ENCODE measurements around the gene FRMD4A. TPM values are rescaled to one million over a fixed set of nuclear protein-coding genes. Genes with fewer than 3 reads are reported as not detected.
"Not testable (repeated sequence)": the region's sequence is repeated elsewhere in the genome, so short reads cannot be mapped to it uniquely, and the experiment has no call there.

The FRMD4A gene
- total and polyA plus RNA-seq, 3 donors from 2014 or later, result 15.0 to 20.8 (median 18.7) TPM

- no peaks in the 10 kb centered on the region for H3K9me3 ChIP-seq
- no peak for TF ChIP-seq CTCF (IDR thresholded peaks at IDR 0.05)
Measured at GRCh38 chr10:13837966-13838365, 492.8 kb downstream of the FRMD4A start.

GRCh38 chr10:13834581-13835286 is 496.0 kb downstream of the FRMD4A start:
- Histone ChIP-seq H3K27ac (no peak overlapping the region), H3K36me3 (ENCODE audit: low read depth, missing control alignments) (no peaks in the 10 kb centered on the region), H3K9me3 (no peaks in the 10 kb centered on the region), H3K4me1 (peaks cover 7% of the 10 kb centered on the region), H3K4me3 (no peak overlapping the region), H3K27me3 (no peaks in the 10 kb centered on the region)
- TF ChIP-seq CTCF (IDR thresholded peaks at IDR 0.05) (no peak), POLR2A (IDR thresholded peaks at IDR 0.05) (no peak)
- DNase-seq, result peak; percentile 30
- intact Hi-C loops (cut with DNase I; ENCODE audit: low total_unique reads), result no loop called here
- WGBS, 2 donors, result 68 to 72% methylated on average over 16 of the region's 16 CpGs

More at GRCh38 chr10:13837966-13838365, 492.8 kb downstream of the FRMD4A start:
- H3K27me3 ChIP-seq, result no peaks in the 10 kb centered on the region
- intact Hi-C loops (cut with DNase I; ENCODE audit: low total_unique reads), result no loop called here
- H3K4me1 ChIP-seq, result peaks cover 7% of the 10 kb centered on the region
- 77 to 85% methylated on average over 3 of the region's 3 CpGs for WGBS, 2 donors
- H3K27ac ChIP-seq, result no peak overlapping the region
- no peak for DNase-seq
- no peaks in the 10 kb centered on the region for H3K36me3 ChIP-seq (ENCODE audit: low read depth, missing control alignments)
- H3K4me3 ChIP-seq, result no peak overlapping the region

- Histone ChIP-seq H3K27ac (no peak overlapping the region), H3K27me3 (no peaks in the 10 kb centered on the region), H3K4me1 (no peaks in the 10 kb centered on the region), H3K4me3 (no peak overlapping the region), H3K36me3 (ENCODE audit: low read depth, missing control alignments) (no peaks in the 10 kb centered on the region), H3K9me3 (no peaks in the 10 kb centered on the region)
- intact Hi-C loops (cut with DNase I; ENCODE audit: low total_unique reads), result no loop called here
- no peak for TF ChIP-seq POLR2A (IDR thresholded peaks at IDR 0.05)
- TF ChIP-seq CTCF (IDR thresholded peaks at IDR 0.05), result no peak
- 58 to 61% methylated on average over 4 of the region's 4 CpGs for WGBS, 2 donors
- DNase-seq, result no peak
Measured at GRCh38 chr10:13831711-13832141, 499.0 kb downstream of the FRMD4A start.

GRCh38 chr10:13830385-13830784 is 500.3 kb downstream of the FRMD4A start:
- 89 to 100% methylated on average over 4 of the region's 4 CpGs for WGBS, 2 donors
- H3K4me3 ChIP-seq, result no peak overlapping the region
- H3K27me3 ChIP-seq, result no peaks in the 10 kb centered on the region
- DNase-seq, result no peak
- H3K9me3 ChIP-seq, result no peaks in the 10 kb centered on the region
- no peaks in the 10 kb centered on the region for H3K4me1 ChIP-seq
- no peaks in the 10 kb centered on the region for H3K36me3 ChIP-seq (ENCODE audit: low read depth, missing control alignments)
- H3K27ac ChIP-seq, result no peak overlapping the region
- intact Hi-C loops (cut with DNase I; ENCODE audit: low total_unique reads), result no loop called here
- TF ChIP-seq CTCF (IDR thresholded peaks at IDR 0.05) (no peak), POLR2A (IDR thresholded peaks at IDR 0.05) (no peak)

- Histone ChIP-seq H3K27me3 (no peaks in the 10 kb centered on the region), H3K27ac (no peak overlapping the region), H3K9me3 (no peaks in the 10 kb centered on the region), H3K4me1 (no peaks in the 10 kb centered on the region), H3K4me3 (no peak overlapping the region), H3K36me3 (ENCODE audit: low read depth, missing control alignments) (no peaks in the 10 kb centered on the region)
- WGBS, 2 donors, result 83 to 88% methylated on average over 5 of the region's 5 CpGs
- DNase-seq, result no peak
- no peak for TF ChIP-seq POLR2A (IDR thresholded peaks at IDR 0.05)
- intact Hi-C loops (cut with DNase I; ENCODE audit: low total_unique reads), result no loop called here
Measured at GRCh38 chr10:13829790-13830189, 500.9 kb downstream of the FRMD4A start.

GRCh38 chr10:13828284-13828683 is 502.4 kb downstream of the FRMD4A start:
- DNase-seq; H3K27me3 ChIP-seq; H3K9me3 ChIP-seq; intact Hi-C loops (cut with DNase I; ENCODE audit: low total_unique reads); H3K27ac ChIP-seq; H3K36me3 ChIP-seq (ENCODE audit: low read depth, missing control alignments); H3K4me1 ChIP-seq; H3K4me3 ChIP-seq: not testable (repeated sequence)
- 75 to 78% methylated on average over 6 of the region's 6 CpGs for whole genome bisulfite sequencing, 2 donors

Data from testis (tissue), 3 donors.